ENCODE data around the gene CSNK2A1. TPM values are rescaled to one million over a fixed set of nuclear protein-coding genes. Genes with fewer than 3 reads are reported as not detected.

Gene CSNK2A1
- 201 TPM for total RNA-seq

GRCh38 chr20:543369-544152, at the start of gene CSNK2A1:
Gene CSNK2A1, minus strand, starts transcription at chr20:543790. Its CDS starts 35,239 bp downstream, at chr20:508551.

DNA sequence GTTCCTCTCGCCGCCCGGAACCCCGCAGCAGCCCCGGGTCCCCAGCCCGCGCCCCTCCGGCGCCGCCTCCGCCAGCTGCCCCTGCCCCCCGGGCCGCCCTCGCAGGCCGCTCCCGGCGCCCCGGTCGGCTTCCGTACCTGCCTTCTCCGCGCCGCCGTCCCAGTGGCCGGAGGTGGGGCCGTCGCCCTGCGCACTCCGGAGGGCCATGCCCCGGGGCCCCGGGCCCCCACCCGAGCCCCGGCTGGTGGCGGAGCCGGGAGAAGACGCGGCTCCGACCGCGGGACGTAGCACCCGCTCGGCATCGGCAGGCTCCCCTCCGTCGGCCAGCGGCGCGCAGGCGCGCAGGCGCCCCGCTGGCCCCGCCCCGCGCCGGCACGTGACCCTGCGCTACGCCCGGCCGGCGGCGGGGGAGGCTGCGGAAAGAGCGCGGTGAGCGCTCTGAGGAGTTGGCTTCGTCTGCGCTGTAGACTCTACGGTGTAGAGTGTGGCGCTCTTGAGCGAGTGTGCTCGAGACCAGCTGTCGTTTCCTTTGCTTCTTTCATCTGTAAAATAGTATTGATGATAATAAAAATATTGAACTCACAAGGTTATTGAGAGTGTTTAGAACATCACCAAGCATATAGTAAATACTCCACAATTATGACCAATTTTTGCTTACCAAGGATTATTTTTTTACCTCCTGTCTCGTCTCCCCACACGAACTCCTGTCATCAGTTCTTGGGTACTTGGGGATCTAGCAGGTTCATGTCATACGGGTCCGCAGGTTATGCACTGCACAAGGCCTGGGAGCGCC, 81.2 kb downstream of the CSNK2A1 start, which contains the start of gene TBC1D20:
Gene TBC1D20 (minus strand): TSS at position 335 of the 793 bp plus-strand sequence. CDS start 128 bp downstream, at position 207.

Other genes with a start within 250 kb of the CSNK2A1 start
- gene ZCCHC3, start 246.2 kb downstream of the CSNK2A1 start, total RNA-seq: 34.5 TPM
- gene SOX12, start 218.2 kb downstream of the CSNK2A1 start, total RNA-seq: 16.4 TPM
- gene NRSN2, start 196.7 kb downstream of the CSNK2A1 start, total RNA-seq: 16.0 TPM
- 5.7 TPM for gene TRIB3, start 163.0 kb downstream of the CSNK2A1 start, total RNA-seq
- gene RBCK1, start 135.5 kb downstream of the CSNK2A1 start, total RNA-seq: 69.6 TPM
- gene TBC1D20, start 81.3 kb downstream of the CSNK2A1 start, total RNA-seq: 41.8 TPM
- 0.44 TPM for gene TCF15, start 66.5 kb upstream of the CSNK2A1 start, total RNA-seq
- 17.9 TPM for gene SRXN1, start 109.4 kb upstream of the CSNK2A1 start, total RNA-seq
- gene SCRT2, start 132.0 kb upstream of the CSNK2A1 start, total RNA-seq: 4.3 TPM
- 0.93 TPM for gene SLC52A3, start 224.7 kb upstream of the CSNK2A1 start, total RNA-seq

Data from camera-type eye (tissue), 1 donor.